C4-2B (cell line): Measurements from ENCODE around the gene MYH10.

Source experiments
- H3K27ac ChIP-seq: fragments of 450-650 bp; 2 replicates; pipeline ENCODE4 v1.5.1; 2017
- ZFX ChIP-seq: fragments of 450-650 bp; IDR thresholded peaks from 2 replicates; pipeline ENCODE4 v1.6.1; 2017
- TF ChIP-seq, protein P1 (sequence below): fragments of 450-650 bp; conservative IDR thresholded peaks from 2 replicates; pipeline ENCODE4 v1.5.1; 2017; ENCODE audit warnings: mild to moderate bottlenecking

MYH10 gene

DNA sequence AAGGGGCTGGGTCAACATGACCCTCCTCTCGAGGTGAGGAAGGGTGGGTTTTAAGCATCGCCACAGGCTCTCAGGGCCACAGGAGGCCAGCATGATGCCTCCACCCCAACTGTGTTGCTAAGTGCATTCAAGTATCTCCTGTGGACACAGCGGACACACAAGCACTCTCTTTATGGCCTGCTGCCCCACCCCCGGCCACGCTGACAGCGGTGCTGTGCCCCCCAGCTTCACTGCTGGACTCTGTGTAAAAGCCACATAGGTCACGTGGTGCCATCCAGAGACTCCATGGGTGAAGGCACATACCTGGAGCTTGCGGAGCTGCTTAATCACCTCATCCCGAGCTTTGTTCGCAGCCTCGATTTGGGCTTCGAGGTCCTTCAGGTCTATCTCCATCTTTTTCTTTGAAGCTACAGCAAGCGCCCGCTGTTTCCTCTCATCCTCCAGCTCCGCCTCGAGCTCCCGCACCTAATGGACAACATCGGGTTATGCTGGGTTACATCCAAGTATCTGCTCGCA, 143.3 kb downstream of the MYH10 start:
- TF ChIP-seq, protein P1, sequence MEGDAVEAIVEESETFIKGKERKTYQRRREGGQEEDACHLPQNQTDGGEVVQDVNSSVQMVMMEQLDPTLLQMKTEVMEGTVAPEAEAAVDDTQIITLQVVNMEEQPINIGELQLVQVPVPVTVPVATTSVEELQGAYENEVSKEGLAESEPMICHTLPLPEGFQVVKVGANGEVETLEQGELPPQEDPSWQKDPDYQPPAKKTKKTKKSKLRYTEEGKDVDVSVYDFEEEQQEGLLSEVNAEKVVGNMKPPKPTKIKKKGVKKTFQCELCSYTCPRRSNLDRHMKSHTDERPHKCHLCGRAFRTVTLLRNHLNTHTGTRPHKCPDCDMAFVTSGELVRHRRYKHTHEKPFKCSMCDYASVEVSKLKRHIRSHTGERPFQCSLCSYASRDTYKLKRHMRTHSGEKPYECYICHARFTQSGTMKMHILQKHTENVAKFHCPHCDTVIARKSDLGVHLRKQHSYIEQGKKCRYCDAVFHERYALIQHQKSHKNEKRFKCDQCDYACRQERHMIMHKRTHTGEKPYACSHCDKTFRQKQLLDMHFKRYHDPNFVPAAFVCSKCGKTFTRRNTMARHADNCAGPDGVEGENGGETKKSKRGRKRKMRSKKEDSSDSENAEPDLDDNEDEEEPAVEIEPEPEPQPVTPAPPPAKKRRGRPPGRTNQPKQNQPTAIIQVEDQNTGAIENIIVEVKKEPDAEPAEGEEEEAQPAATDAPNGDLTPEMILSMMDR = no peak
- no peak for TF ChIP-seq ZFX
- H3K27ac ChIP-seq = no peak overlapping the region

DNA sequence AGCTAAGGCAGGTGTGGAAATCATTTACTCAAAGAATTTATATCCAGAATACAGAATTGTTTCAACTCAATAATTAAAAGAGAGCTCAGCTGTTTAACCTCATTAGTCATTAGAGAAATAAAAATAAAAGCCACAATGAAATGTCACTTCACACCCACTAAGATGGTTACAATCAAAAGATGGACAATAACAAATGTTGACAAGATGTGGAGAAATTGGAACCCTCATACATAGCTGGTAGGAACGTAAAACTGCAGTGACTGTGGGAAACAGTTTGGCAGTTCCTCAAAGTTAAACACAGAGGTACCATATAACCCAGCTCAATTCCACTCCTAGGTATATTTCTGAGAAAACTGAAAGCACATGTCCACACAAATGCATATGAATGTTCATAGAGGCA, 145.0 kb downstream of the MYH10 start:
- no peak overlapping the region for H3K27ac ChIP-seq
- TF ChIP-seq, protein P1 = no peak
- no peak for TF ChIP-seq ZFX

DNA sequence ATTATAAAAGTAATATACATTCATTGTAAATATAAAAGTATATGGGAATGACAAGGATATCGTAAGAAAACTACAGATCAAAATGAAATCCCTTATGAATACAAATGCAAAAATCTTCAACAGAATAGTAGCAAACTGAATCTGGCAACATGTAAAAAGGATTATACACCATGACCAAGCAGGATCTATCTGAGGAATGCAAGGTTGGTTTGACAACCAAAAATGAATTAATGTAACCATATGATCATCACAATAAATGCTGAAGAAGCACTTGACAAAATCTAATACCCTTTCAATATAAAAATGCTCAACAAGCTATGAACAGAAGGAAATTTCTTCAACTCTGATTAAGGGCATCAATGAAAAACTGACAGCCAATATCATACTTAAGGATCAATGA, 146.1 kb downstream of the MYH10 start:
- H3K27ac ChIP-seq = no peak overlapping the region
- no peak for TF ChIP-seq ZFX
- TF ChIP-seq, protein P1 = no peak

DNA sequence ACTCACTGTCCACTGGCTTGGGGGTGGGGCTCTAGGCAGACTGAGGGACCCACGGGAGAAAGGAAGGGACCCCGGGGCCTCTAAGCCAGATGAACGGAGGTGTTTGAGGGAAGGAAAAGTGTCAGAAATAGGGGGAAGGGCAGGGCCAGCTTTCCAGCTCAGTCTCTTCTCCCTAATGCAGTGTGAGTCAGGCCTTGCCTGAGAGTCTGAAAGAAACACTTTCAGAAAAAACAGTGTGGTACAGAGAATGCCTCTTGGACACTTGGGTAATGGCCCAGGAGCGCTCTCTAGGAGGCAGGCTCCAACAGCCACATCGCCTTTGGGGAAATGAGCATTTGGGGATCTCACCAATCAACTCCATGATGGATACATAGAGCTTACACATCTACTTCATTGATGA, 148.0 kb downstream of the MYH10 start:
- TF ChIP-seq, protein P1 = no peak
- no peak for TF ChIP-seq ZFX
- H3K27ac ChIP-seq = no peak overlapping the region

DNA sequence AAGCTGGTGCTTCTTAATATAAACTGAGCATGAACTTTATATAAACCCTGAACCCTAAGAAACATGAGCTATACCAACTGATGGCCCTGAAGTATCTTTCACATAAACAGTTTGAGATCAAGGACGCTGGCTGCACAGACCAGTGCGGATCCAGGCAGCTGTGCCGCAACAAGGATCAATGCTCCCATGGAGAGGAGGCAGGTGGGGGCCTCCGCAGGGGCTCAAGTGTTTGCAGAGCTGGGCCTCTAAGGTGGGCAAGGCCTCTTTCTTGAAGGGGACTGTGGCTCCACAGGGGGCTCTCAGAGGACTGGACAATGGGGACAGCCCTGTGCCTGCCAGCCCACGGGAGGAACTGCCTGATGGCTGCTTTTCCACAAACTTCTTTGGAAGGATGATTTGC, 148.8 kb downstream of the MYH10 start:
- H3K27ac ChIP-seq = no peak overlapping the region
- TF ChIP-seq, protein P1 = no peak
- TF ChIP-seq ZFX = no peak

DNA sequence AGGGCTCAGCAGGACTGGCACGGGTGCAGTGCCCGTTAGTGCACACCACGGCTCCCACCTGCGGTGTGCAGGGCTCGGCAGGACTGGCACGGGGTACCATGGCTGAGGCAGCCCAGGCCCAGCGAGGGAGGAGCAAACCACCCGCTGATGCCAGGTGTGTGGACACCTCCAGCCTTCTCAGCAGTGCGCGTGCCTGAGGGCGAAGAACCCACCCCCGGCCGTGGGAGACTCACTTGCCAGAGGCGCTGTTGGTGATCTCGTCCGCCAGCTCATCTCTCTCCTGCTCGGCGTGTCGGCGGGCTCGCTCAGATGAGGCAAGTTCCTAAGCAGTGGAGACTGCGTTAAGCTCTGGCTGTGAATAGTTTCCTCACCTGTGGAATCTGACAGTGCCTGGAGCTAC, 149.4 kb downstream of the MYH10 start:
- TF ChIP-seq, protein P1 = no peak
- TF ChIP-seq ZFX = no peak
- no peak overlapping the region for H3K27ac ChIP-seq

DNA sequence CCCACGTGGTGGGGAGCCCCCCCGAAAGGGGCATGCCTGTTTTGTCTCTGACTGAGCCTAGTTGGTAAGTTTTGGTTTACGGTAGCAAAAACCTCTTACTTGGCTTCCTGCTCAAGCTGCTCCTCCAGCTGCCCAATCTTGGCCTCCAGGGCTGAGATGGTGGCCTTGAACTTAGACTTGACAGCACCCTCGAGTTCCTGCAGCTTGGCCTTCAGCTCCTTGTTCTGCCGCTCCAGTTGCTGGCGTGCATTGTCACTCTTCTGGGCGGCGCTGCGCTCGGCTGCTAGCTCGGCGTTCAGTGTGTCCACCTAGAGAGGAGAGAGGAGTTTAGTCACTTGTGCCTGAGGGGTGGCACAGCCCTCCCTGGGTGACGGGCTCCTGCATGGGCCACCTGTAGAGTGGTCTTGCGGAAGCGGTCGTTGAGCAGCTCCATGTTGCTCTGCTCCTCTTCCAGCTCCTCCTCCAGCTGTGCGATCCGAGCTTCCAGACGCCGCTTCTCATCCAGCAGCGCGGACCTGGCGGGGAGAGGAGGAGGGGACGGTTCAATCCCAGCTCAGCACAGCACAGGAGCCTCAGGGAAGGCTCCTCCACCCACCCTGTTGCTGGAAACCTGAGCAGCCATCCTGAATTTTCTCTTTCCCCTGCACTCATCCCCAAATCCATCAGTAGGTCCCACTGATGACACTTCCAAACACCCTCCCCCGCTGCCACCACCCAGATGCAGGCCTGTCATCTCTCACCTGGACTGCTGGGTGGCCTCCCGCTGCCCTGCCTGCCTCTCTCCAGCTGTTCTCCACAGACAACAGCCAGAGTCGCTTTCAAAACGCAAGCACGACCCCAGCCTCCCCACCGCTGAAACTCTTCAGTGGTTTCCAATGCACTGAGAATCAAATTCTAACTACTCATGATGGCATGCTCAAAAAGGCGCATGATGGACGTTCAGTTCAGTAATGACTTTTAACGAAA, 150.2 kb downstream of the MYH10 start:
- TF ChIP-seq, protein P1 = no peak
- TF ChIP-seq ZFX = no peak
- no peak overlapping the region for H3K27ac ChIP-seq
